HG03342 (cell line): ENCODE results near the gene ASB14.
"Not testable (repeated sequence)": the region's sequence is repeated elsewhere in the genome, so short reads cannot be mapped to it uniquely, and the experiment has no call there.

ENCODE experiments used
- ATAC-seq: cut with Tn5 transposase; IDR thresholded peaks from one replicate; pipeline ENCODE4 v1.9.1; 2021; ENCODE audit warnings: mild to moderate bottlenecking, moderate library complexity; ENCODE audit not compliant: unreplicated experiment

Gene ASB14

DNA sequence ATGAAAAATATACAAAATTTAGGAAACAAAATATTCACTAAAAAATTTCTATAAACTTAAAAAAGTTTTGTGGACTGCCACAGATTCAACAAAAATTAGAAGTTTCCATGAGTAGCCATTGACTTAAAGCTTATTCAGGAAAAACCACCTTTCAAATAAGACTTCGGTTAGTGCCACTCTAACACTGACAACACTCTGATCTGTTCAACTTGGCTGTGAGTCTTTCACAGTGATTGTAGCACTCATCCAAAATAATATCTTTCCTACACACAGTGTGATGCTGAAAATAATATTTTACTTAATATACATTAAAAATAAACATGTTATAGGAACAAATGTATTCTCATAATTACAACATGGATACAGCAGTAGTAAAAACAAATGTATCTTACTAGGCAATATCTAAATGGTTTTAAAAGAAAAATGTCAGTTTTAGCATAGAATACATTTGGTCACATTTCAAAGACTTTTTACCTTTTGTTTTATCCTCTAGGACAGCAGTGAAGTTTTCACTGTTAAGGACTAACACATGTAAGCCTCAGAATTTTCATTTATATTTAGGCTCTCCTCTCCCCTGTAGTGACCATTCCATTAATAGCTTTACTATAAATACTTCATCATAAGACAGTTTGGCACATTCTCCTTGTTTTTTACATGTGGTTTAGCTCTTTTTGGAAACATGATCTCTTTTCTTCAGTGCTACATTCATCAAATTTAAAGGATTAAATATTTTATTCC, at the start of gene ASB14:
Gene ASB14 (minus strand): TSS at position 527 of the 738 bp plus-strand sequence. CDS start 652 bp downstream, outside the sequence.
- no peak for ATAC-seq

DNA sequence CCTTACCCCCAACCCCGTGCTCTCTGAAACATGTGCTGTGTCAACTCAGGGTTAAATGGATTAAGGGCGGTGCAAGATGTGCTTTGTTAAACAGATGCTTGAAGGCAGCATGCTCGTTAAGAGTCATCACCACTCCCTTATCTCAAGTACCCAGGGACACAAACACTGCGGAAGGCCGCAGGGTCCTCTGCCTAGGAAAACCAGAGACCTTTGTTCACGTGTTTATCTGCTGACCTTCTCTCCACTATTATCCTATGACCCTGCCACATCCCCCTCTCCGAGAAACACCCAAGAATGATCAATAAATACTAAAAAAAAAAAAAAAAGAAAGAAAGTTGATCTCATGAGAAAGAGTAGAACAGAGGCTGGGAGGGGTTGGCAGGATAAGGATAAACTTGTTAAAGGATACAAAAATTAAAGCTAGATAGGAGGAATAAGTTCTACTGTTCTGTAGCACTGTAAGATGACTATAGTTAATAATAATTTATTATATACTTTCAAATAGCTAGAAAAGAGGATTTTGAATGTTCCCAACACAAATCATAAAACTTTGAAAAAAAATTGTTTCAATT, 46.7 kb upstream of the ASB14 start:
- not testable (repeated sequence) for ATAC-seq

DNA sequence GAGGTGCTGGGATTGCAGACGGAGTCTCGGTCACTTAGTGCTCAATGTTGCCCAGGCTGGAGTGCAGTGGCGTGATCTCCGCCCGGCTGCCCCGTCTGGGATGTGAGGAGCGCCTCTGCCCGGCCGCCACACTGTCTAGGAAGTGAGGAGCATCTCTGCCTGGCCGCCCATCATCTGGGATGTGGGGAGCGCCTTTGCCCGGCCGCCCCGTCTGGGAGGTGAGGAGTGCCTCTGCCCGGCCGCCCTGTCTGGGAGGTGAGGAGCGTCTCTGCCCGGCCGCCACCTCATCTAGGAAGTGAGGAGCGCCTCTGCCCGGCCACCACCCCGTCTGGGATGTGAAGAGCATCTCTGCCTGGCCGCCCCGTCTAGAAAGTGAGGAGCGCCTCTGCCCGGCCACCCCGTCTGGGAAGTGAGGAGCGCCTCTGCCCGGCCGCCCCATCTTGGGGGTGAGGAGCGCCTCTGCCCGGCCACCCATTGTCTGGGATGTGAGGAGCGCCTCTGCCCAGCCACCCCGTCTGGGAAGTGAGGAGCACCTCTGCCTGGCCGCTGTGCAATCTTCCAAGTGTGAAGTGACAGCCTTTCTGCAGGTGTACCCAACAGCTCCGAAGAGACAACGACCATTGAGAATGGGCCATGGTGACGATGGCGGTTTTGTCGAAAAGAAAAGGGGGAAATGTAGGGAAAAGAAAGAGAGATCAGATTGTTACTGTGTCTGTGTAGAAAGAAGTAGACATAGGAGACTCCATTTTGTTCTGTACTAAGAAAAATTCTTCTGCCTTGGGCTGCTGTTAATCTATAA, 46.0 kb upstream of the ASB14 start:
- ATAC-seq = not testable (repeated sequence)

DNA sequence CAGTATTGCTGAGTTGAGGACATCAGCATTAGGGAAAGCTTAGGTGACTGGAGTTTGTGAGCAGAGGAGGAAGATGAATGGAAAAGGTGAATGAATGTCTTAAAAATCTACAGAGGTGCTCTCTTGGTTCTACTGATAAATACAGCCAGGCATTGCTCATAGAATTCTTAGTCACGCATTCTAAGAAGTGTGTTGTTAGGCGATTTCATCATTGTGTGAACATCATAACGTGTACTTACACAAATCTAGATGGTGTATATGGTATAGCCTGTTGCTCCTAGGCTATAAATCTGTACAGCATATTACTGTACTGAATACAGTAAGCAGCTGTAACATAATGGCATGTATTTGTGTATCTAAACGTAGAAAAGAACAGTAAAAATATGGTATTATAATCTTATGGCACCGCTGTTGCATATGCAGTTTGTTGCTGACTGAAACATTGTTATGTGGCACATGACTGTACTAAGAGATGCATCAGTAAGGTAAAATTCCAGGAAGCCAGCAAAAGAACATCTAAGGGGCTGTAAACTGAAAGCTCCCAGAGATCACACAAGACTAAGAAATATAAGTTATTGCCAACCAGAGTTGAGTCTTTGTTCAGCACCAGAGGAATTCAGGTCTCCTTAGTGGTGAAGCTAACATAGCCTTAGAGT, 42.9 kb upstream of the ASB14 start:
- ATAC-seq = no peak

DNA sequence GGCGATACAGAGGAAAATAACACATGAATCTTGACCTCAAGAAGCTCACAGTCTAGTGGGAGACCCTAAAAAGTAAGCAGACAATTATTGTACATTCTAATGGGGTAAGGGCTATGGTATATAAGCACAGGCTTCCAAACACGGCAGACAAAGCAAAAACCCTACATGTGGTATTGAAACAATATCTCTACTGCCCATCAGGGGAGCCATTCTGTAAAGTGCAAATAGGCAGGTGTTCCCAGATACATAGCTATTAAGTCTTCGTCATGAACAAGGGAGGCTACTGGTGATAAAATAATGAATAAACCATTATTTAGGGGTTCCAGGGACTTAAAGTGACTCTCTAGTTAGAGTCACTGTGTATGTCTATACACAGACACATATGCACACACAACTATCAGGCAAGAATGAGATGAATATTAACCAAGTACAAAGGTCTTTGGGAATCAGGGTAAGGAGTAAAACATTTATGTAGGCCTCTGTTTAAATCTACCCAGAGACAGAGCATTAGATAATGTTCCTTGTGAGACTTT, 38.7 kb upstream of the ASB14 start:
- no peak for ATAC-seq

DNA sequence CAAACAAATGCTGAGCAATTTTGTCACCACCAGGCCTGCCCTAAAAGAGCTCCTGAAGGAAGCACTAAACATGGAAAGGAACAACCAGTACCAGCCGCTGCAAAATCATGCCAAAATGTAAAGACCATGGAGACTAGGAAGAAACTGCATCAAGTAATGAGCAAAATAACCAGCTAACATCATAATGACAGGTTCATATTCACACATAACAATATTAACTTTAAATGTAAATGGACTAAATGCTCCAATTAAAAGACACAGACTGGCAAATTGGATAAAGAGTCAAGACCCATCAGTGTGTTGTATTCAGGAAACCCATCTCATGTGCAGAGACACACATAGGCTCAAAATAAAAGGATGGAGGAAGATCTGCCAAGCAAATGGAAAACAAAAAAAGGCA, 34.0 kb upstream of the ASB14 start:
- not testable (repeated sequence) for ATAC-seq

DNA sequence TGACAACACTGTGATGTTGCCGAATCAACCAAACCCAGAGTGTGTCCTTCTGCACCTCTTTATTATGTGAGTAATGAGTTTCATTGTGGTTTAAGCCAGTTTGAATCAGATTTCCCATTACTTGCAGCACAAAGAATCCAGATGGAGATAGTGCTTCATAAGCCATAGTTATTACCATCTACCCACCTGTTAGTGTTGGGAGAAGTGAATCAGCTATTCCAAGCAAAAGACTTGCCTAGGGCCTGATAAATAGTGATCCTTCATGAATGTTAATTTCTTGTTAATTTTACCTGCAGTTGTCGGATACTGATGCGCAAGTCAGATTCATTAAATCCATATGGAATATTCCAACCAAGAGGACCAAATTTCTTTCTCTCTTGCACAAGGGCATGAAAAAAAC, 21.7 kb upstream of the ASB14 start:
- ATAC-seq = no peak

DNA sequence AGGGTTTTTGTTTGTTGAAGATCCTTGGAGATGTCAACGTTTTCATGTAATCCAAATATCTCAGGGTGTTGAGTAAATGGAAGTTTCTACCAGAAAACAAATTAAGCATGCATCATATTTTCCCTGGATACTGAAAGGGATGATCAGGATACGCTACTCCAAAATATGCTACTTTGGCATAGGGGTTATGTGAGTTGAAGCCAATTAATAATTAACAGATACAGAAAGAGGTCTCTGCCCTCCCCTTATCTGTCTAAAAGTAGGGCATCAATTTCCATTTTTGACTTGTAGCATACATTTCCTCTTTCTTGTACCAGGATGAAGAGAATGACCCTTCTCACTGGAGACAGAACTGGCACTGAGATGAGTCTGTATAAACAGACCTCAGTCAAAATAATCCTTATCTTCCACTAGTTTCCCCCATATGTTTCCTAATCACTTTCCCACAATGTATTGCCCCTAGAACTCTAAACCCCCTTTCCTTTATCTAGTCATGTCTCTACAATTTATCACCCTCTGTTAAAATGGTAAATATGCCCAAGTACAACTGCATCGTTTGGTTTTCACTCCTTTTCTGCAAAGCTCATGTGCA, 17.4 kb upstream of the ASB14 start:
- no peak for ATAC-seq

DNA sequence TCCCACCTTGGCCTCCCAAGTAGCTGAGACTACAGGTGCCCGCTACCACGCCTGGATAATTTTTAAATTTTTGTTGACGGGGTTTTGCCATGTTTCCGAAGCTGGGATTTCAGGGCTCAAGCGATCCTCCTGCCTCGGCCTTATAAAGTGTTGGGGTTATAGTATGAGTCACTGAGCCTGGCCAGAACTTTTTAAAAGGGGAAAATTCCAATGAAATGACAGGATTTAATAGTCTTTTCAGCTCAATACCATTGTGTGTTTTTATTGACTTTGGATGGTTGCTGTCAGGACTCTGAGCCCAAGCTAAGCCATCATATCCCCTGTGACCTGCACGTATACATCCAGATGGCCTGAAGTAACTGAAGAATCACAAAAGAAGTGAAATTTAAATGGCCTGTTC, 11.0 kb upstream of the ASB14 start:
- ATAC-seq = not testable (repeated sequence)

DNA sequence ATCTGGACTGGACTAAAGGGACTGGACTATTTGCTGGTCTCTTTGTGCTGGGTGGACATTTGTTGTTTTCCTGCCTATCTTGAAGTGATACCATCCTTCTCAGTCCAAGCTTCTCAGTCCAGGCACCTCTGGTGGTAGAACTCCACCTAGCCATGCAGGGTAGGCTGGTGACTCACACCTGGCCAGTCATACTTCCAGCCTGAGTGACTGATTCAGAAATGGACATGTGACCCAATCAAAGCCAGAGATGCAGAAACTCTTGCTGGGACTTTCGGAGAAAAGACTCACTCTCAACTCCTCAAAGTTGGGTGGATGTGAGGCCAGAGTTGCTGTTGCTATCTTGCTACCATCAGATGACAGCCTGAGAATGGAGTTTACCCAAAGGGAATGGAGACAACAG, 5.6 kb upstream of the ASB14 start:
- no peak for ATAC-seq

DNA sequence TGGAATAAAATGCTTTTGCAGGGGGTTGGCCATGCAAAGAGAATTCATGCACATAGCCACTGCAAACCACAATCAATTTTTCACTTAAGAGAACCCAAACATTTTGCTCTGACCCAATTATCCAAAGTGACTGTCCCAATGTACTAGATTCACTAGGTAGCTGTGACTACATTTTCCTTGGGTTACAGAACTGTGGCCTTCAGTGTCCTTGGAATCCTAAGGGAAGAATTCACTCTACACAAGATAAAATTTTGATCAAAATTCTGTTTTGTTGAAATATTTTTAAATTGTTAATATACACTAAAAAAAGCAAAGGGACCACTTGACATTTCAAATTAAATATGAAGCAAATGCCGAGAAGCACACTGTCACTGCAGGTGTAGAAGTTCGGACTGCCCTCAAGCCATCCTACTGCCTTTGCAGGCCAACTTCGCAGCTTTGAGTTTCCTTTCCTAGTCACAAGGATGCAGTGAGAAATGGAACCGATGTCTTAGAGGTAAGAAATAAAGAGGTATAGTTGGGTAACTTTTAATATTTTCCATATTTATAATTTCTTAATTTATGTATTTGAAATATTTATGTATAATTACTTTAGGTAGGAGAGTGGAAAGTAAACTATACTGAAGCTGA, 527 bp upstream of the ASB14 start:
- ATAC-seq = no peak

DNA sequence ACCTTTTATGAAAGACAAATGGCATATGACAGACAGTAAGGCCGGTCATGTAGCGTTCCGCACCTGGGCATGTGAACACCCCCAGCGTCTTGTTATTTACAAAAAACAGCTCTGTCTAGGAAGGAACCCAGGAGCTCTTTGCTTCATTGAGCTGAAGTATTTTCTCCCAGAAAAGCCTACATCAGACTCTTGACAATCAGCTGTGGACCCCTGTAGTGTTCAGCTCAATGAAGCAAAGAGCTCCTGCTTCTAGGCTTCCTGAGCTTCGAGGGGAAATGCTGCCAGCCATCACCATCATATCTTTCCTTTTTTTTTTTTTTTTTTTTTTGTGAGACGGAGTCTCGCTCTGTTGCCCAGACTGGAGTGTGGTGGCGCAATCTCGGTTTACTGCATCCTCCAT, 4.1 kb downstream of the ASB14 start:
- no peak for ATAC-seq

DNA sequence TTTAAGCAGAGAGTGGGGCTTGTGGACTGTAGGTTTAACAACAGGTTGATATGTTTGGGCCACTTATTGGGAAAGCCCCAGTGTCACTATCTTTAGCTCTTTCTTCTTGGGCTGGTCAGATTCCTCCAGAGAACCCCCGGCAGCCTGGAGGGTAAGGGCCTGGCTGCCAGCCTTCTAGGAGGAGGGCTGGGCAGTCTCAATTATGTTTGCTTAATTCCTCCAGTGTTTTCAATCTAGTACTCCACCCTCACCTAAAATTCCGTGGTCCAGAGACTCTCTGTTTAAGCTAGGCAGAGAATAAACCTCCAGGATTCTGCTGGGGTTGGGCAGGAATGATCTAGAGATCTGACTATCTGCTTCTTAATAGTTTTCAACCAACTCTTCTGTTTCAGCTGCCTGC, 5.3 kb downstream of the ASB14 start:
- no peak for ATAC-seq

DNA sequence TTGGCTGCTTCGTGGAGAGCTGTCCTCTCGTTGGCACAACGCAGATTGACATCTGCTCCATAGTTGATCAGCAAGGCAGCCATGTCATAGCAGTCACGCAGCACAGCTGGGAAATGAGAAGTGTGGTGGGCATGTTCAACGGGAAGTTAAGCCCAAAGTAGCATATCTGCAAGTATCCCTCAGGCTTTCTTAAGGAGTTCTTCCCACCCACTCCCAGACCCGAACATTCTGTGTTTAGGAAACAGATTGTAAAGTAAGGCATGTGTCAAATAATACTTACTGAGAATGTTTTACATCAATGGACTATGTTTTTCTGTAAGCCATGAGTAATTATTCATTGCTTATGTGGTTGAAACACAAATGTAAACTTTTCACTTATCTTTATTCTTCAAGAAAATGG, 9.2 kb downstream of the ASB14 start:
- no peak for ATAC-seq

DNA sequence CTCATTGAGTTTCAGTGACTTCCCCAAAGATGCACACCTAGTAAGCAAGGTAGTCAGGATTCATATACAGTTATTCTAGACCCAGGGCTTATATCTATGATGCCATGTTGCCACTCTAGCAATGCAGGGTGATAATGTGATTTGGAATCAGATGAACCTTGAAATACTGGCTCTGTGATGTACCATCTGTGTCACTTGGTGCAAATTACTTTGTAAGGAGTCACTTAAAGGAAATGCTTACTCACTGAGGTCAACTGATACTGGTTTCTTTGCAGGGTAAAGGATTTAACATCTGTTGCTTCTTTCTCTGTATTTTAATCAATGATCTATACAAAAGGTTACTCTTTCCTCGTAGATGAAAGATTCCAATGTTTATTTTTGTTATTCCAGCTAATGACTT, 10.8 kb downstream of the ASB14 start:
- ATAC-seq = no peak

DNA sequence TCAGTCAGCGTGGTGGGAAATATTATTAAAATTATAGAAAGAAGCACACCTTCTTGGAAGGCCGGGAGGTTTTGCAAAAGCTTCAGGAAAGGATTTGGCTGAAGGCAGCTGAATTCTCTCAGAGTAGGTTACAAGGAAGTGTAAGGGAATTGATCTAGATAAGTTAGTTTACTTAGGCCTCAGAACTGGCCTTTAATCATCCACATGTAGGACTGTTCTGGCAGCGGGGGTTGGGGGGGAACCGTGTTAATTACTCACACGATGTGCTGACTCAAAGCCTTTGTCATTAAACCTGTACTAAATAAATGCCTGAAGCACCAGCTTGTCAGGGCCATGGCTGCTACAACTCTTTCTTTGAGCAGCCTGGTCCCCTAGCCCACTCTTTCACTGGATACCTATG, 12.8 kb downstream of the ASB14 start:
- ATAC-seq = no peak

DNA sequence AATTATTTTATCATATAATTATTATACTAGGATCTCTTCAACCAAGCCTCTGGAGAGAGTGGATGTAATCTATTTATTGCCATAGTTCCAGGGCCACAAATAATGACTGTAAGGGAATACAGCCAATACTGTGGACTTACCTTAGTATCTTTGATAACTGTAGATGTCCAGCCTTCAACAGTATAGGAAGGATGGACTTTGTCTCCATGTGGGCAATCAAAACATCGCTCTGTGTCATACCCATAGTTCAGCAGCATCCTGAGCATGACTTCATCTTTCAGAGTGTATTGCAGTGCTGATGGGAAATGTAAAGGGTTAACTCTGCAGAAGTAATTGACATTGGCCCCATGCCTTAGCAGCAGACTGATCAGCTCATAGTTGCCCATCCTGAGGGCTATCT, 14.2 kb downstream of the ASB14 start:
- ATAC-seq = no peak

DNA sequence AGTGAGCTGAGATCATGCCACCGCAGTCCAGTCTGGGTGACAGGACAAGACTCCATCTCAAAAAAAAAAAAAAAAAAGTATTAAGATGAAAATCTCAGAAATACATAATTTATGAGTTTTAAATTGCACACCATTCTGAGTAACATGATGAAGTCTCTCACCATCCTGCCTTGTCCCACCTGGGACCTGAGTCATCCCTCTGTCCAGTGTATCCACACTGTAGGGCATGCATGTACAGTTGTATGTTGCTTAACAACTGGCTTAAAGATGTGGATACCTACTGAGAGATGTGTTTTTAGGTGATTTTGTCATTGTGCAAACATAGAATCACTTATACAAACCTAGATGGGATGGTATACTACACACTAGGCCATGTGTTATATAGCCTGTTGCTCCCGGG, 17.1 kb downstream of the ASB14 start:
- ATAC-seq = no peak

DNA sequence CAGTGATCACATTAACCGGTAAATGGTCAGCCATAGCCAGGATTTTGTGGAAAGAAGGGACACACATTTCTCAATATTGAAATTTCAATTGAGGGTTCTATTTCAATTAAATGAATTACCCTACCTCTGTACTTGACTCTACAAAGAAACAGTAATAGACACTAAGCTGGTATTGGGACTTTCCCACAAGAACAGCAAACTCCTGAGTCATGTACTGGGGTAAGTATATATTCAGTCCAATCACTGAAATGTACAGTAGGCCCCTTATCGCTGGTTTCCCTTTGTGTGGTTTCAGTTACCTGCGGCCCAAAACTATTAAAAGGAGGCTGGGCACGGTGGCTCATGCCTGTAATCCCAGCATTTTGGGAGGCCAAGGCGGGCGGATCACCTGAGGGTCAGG, 17.6 kb downstream of the ASB14 start:
- ATAC-seq = no peak

DNA sequence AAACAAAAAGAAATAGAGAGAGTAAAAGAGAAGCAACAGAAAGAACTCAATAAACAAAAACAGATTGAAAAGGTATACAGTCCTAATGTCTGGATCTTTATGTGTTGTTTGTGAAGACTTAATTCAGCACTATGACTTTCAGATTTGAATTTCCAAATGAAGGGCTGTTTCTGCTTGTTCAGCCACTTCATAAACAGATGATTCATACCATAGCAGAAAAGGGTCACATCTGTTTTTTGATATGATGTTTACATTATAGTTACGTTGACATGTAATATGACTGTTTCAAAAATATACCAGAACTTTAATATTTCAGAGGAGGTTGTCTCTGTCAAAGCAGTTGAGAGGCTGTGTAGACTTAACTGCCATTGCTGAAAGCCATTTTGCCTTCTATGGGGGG, 24.1 kb downstream of the ASB14 start:
- ATAC-seq = no peak
